HG02884 (cell line): ENCODE measurements around the gene BNC2.
"Not testable (repeated sequence)": the region's sequence is repeated elsewhere in the genome, so short reads cannot be mapped to it uniquely, and the experiment has no call there.

Source experiments
- ATAC-seq: cut with Tn5 transposase; IDR thresholded peaks from one replicate; pipeline ENCODE4 v1.9.1; 2021; ENCODE audit warnings: mild to moderate bottlenecking, moderate library complexity; ENCODE audit not compliant: unreplicated experiment

BNC2 gene

GRCh38 chr9:16555802-16556201, 314.7 kb downstream of the BNC2 start:
- no peak for ATAC-seq

GRCh38 chr9:16553869-16554540, 316.5 kb downstream of the BNC2 start:
- ATAC-seq: no peak

- no peak for ATAC-seq
These were observed 318.2 kb downstream of the BNC2 start for GRCh38 chr9:16552252-16552651.

GRCh38 chr9:16551692-16552091, 318.8 kb downstream of the BNC2 start:
- ATAC-seq: no peak

GRCh38 chr9:16545639-16546038, 324.8 kb downstream of the BNC2 start:
- ATAC-seq: no peak

- no peak for ATAC-seq
These were observed 325.6 kb downstream of the BNC2 start for GRCh38 chr9:16544842-16545241.

GRCh38 chr9:16543686-16544085, 326.8 kb downstream of the BNC2 start:
- ATAC-seq: no peak

GRCh38 chr9:16543225-16543624, 327.2 kb downstream of the BNC2 start:
- ATAC-seq: no peak

- no peak for ATAC-seq
These were observed 328.2 kb downstream of the BNC2 start for GRCh38 chr9:16542290-16542689.

- ATAC-seq: no peak
These were observed 329.5 kb downstream of the BNC2 start for GRCh38 chr9:16540743-16541613.

GRCh38 chr9:16539626-16540025, 330.8 kb downstream of the BNC2 start:
- ATAC-seq: not testable (repeated sequence)

GRCh38 chr9:16535555-16535954, 334.9 kb downstream of the BNC2 start:
- no peak for ATAC-seq

GRCh38 chr9:16532681-16533450, 337.6 kb downstream of the BNC2 start:
- ATAC-seq: no peak

- no peak for ATAC-seq
These were observed 338.2 kb downstream of the BNC2 start for GRCh38 chr9:16532272-16532671.

GRCh38 chr9:16530669-16531642, 339.5 kb downstream of the BNC2 start:
- no peak for ATAC-seq

- ATAC-seq: no peak
These were observed 342.9 kb downstream of the BNC2 start for GRCh38 chr9:16527573-16527972.

- no peak for ATAC-seq
These were observed 344.1 kb downstream of the BNC2 start for GRCh38 chr9:16526380-16526779.

GRCh38 chr9:16524823-16525222, 345.6 kb downstream of the BNC2 start:
- ATAC-seq: no peak

- ATAC-seq: no peak
These were observed 346.4 kb downstream of the BNC2 start for GRCh38 chr9:16524078-16524477.

- ATAC-seq: no peak
These were observed 348.5 kb downstream of the BNC2 start for GRCh38 chr9:16521868-16522411.
